ENCODE data around the gene CHST14.

GRCh38 chr15:40437752-40438687 lies 32.8 kb upstream of the CHST14 start:
- no peak for TF ChIP-seq CTCF (IDR thresholded peaks at IDR 0.05)
- TF ChIP-seq POLR2A (IDR thresholded peaks at IDR 0.05): no peak

Data from right lobe of liver (tissue), 4 donors.